Measurements from ENCODE around the gene PTPN2.

PTPN2 gene

GRCh38 chr18:12774982-12775381 lies 109.1 kb downstream of the PTPN2 start:
- WGBS, 2 experiments (ENCODE audit: insufficient coverage in 2 of 2) = 82 to 100% methylated on average over 3 to 5 of the region's 9 CpGs

GRCh38 chr18:12773369-12773768 lies 110.7 kb downstream of the PTPN2 start:
- WGBS, 2 experiments (ENCODE audit: insufficient coverage in 2 of 2) = 92 to 100% methylated on average over 2 to 5 of the region's 5 CpGs
- no peak overlapping the region for H3K4me3 ChIP-seq (ENCODE audit: extremely low read depth, insufficient read depth, low read length, poor library complexity, severe bottlenecking)
- H3K36me3 ChIP-seq (ENCODE audit: control insufficient read depth, insufficient read depth, low read length) = no peaks in the 10 kb centered on the region
- no peaks in the 10 kb centered on the region for H3K9me3 ChIP-seq (ENCODE audit: control insufficient read depth, low read length)
- H3K4me1 ChIP-seq (ENCODE audit: control insufficient read depth, insufficient read depth, low read length, poor library complexity, severe bottlenecking) = no peaks in the 10 kb centered on the region
- no peak overlapping the region for H3K27ac ChIP-seq (ENCODE audit: low read depth, low read length, severe bottlenecking)

More at GRCh38 chr18:12774982-12775381, 109.1 kb downstream of the PTPN2 start:
- Histone ChIP-seq H3K4me1 (ENCODE audit: control insufficient read depth, insufficient read depth, low read length, poor library complexity, severe bottlenecking) (no peaks in the 10 kb centered on the region), H3K36me3 (ENCODE audit: control insufficient read depth, insufficient read depth, low read length) (no peaks in the 10 kb centered on the region), H3K4me3 (ENCODE audit: extremely low read depth, insufficient read depth, low read length, poor library complexity, severe bottlenecking) (no peak overlapping the region), H3K27ac (ENCODE audit: low read depth, low read length, severe bottlenecking) (no peak overlapping the region), H3K9me3 (ENCODE audit: control insufficient read depth, low read length) (no peaks in the 10 kb centered on the region)

- Histone ChIP-seq H3K9me3 (ENCODE audit: control insufficient read depth, low read length) (no peaks in the 10 kb centered on the region), H3K36me3 (ENCODE audit: control insufficient read depth, insufficient read depth, low read length) (no peaks in the 10 kb centered on the region), H3K27ac (ENCODE audit: low read depth, low read length, severe bottlenecking) (no peak overlapping the region), H3K4me1 (ENCODE audit: control insufficient read depth, insufficient read depth, low read length, poor library complexity, severe bottlenecking) (peaks cover under 1% of the 10 kb centered on the region), H3K4me3 (ENCODE audit: extremely low read depth, insufficient read depth, low read length, poor library complexity, severe bottlenecking) (no peak overlapping the region)
- WGBS, 2 experiments (ENCODE audit: insufficient coverage in 2 of 2) = 87 to 100% methylated on average over 1 to 4 of the region's 6 CpGs
These were observed 111.9 kb downstream of the PTPN2 start for GRCh38 chr18:12772111-12772510.

- Histone ChIP-seq H3K36me3 (ENCODE audit: control insufficient read depth, insufficient read depth, low read length) (no peaks in the 10 kb centered on the region), H3K27ac (ENCODE audit: low read depth, low read length, severe bottlenecking) (no peak overlapping the region), H3K9me3 (ENCODE audit: control insufficient read depth, low read length) (no peaks in the 10 kb centered on the region), H3K4me1 (ENCODE audit: control insufficient read depth, insufficient read depth, low read length, poor library complexity, severe bottlenecking) (peaks cover 5% of the 10 kb centered on the region), H3K4me3 (ENCODE audit: extremely low read depth, insufficient read depth, low read length, poor library complexity, severe bottlenecking) (no peak overlapping the region)
- 93 to 94% methylated on average over 12 to 13 of the region's 15 CpGs for WGBS, 2 experiments (ENCODE audit: insufficient coverage in 2 of 2)
These were observed 113.4 kb downstream of the PTPN2 start for GRCh38 chr18:12770469-12771219.

GRCh38 chr18:12769644-12770440 lies 114.2 kb downstream of the PTPN2 start:
- H3K4me1 ChIP-seq (ENCODE audit: control insufficient read depth, insufficient read depth, low read length, poor library complexity, severe bottlenecking) = peaks cover 5% of the 10 kb centered on the region
- H3K9me3 ChIP-seq (ENCODE audit: control insufficient read depth, low read length) = no peaks in the 10 kb centered on the region
- no peak overlapping the region for H3K27ac ChIP-seq (ENCODE audit: low read depth, low read length, severe bottlenecking)
- H3K36me3 ChIP-seq (ENCODE audit: control insufficient read depth, insufficient read depth, low read length) = no peaks in the 10 kb centered on the region
- no peak overlapping the region for H3K4me3 ChIP-seq (ENCODE audit: extremely low read depth, insufficient read depth, low read length, poor library complexity, severe bottlenecking)
- 55 to 82% methylated on average over 2 to 4 of the region's 4 CpGs for WGBS, 2 experiments (ENCODE audit: insufficient coverage in 2 of 2)

GRCh38 chr18:12769136-12769535 lies 114.9 kb downstream of the PTPN2 start:
- WGBS, 2 experiments (ENCODE audit: insufficient coverage in 2 of 2) = 100% methylated on average over 2 to 3 of the region's 3 CpGs
- H3K9me3 ChIP-seq (ENCODE audit: control insufficient read depth, low read length) = no peaks in the 10 kb centered on the region

GRCh38 chr18:12768625-12769024 lies 115.4 kb downstream of the PTPN2 start:
- peaks cover 5% of the 10 kb centered on the region for H3K4me1 ChIP-seq (ENCODE audit: control insufficient read depth, insufficient read depth, low read length, poor library complexity, severe bottlenecking)
- H3K36me3 ChIP-seq (ENCODE audit: control insufficient read depth, insufficient read depth, low read length) = no peaks in the 10 kb centered on the region
- no peak overlapping the region for H3K27ac ChIP-seq (ENCODE audit: low read depth, low read length, severe bottlenecking)
- no peak overlapping the region for H3K4me3 ChIP-seq (ENCODE audit: extremely low read depth, insufficient read depth, low read length, poor library complexity, severe bottlenecking)
- 100% methylated on average over 1 of the region's 3 CpGs; no CpG with 5 or more reads in 1 of the 2 experiments for WGBS, 2 experiments (ENCODE audit: insufficient coverage in 2 of 2)
- no peaks in the 10 kb centered on the region for H3K9me3 ChIP-seq (ENCODE audit: control insufficient read depth, low read length)

More at GRCh38 chr18:12769136-12769535, 114.9 kb downstream of the PTPN2 start:
- Histone ChIP-seq H3K36me3 (ENCODE audit: control insufficient read depth, insufficient read depth, low read length) (no peaks in the 10 kb centered on the region), H3K4me1 (ENCODE audit: control insufficient read depth, insufficient read depth, low read length, poor library complexity, severe bottlenecking) (peaks cover 5% of the 10 kb centered on the region), H3K27ac (ENCODE audit: low read depth, low read length, severe bottlenecking) (no peak overlapping the region), H3K4me3 (ENCODE audit: extremely low read depth, insufficient read depth, low read length, poor library complexity, severe bottlenecking) (no peak overlapping the region)

GRCh38 chr18:12767580-12768155 lies 116.4 kb downstream of the PTPN2 start:
- no peak overlapping the region for H3K27ac ChIP-seq (ENCODE audit: low read depth, low read length, severe bottlenecking)
- H3K36me3 ChIP-seq (ENCODE audit: control insufficient read depth, insufficient read depth, low read length) = no peaks in the 10 kb centered on the region
- H3K4me1 ChIP-seq (ENCODE audit: control insufficient read depth, insufficient read depth, low read length, poor library complexity, severe bottlenecking) = peaks cover 5% of the 10 kb centered on the region
- no peaks in the 10 kb centered on the region for H3K9me3 ChIP-seq (ENCODE audit: control insufficient read depth, low read length)
- WGBS, 2 experiments (ENCODE audit: insufficient coverage in 2 of 2) = 87% methylated on average over 5 to 7 of the region's 9 CpGs
- H3K4me3 ChIP-seq (ENCODE audit: extremely low read depth, insufficient read depth, low read length, poor library complexity, severe bottlenecking) = no peak overlapping the region

GRCh38 chr18:12766986-12767433 lies 117.0 kb downstream of the PTPN2 start:
- Histone ChIP-seq H3K4me3 (ENCODE audit: extremely low read depth, insufficient read depth, low read length, poor library complexity, severe bottlenecking) (no peak overlapping the region), H3K4me1 (ENCODE audit: control insufficient read depth, insufficient read depth, low read length, poor library complexity, severe bottlenecking) (peaks cover 5% of the 10 kb centered on the region), H3K27ac (ENCODE audit: low read depth, low read length, severe bottlenecking) (no peak overlapping the region), H3K9me3 (ENCODE audit: control insufficient read depth, low read length) (no peaks in the 10 kb centered on the region), H3K36me3 (ENCODE audit: control insufficient read depth, insufficient read depth, low read length) (no peaks in the 10 kb centered on the region)
- 17 to 30% methylated on average over 7 to 12 of the region's 13 CpGs for WGBS, 2 experiments (ENCODE audit: insufficient coverage in 2 of 2)

- Histone ChIP-seq H3K4me3 (ENCODE audit: extremely low read depth, insufficient read depth, low read length, poor library complexity, severe bottlenecking) (no peak overlapping the region), H3K27ac (ENCODE audit: low read depth, low read length, severe bottlenecking) (no peak overlapping the region), H3K4me1 (ENCODE audit: control insufficient read depth, insufficient read depth, low read length, poor library complexity, severe bottlenecking) (peaks cover 5% of the 10 kb centered on the region), H3K36me3 (ENCODE audit: control insufficient read depth, insufficient read depth, low read length) (no peaks in the 10 kb centered on the region), H3K9me3 (ENCODE audit: control insufficient read depth, low read length) (no peaks in the 10 kb centered on the region)
- 86 to 94% methylated on average over 7 to 8 of the region's 11 CpGs for WGBS, 2 experiments (ENCODE audit: insufficient coverage in 2 of 2)
These were observed 118.5 kb downstream of the PTPN2 start for GRCh38 chr18:12765586-12765985.
